GM19035 (cell line): Measurements from ENCODE around the gene ATP8B3.

Experiments
- ATAC-seq: cut with Tn5 transposase; IDR thresholded peaks from one replicate; pipeline ENCODE4 v1.9.1; 2021; ENCODE audit not compliant: unreplicated experiment

ATP8B3 gene, protein sequence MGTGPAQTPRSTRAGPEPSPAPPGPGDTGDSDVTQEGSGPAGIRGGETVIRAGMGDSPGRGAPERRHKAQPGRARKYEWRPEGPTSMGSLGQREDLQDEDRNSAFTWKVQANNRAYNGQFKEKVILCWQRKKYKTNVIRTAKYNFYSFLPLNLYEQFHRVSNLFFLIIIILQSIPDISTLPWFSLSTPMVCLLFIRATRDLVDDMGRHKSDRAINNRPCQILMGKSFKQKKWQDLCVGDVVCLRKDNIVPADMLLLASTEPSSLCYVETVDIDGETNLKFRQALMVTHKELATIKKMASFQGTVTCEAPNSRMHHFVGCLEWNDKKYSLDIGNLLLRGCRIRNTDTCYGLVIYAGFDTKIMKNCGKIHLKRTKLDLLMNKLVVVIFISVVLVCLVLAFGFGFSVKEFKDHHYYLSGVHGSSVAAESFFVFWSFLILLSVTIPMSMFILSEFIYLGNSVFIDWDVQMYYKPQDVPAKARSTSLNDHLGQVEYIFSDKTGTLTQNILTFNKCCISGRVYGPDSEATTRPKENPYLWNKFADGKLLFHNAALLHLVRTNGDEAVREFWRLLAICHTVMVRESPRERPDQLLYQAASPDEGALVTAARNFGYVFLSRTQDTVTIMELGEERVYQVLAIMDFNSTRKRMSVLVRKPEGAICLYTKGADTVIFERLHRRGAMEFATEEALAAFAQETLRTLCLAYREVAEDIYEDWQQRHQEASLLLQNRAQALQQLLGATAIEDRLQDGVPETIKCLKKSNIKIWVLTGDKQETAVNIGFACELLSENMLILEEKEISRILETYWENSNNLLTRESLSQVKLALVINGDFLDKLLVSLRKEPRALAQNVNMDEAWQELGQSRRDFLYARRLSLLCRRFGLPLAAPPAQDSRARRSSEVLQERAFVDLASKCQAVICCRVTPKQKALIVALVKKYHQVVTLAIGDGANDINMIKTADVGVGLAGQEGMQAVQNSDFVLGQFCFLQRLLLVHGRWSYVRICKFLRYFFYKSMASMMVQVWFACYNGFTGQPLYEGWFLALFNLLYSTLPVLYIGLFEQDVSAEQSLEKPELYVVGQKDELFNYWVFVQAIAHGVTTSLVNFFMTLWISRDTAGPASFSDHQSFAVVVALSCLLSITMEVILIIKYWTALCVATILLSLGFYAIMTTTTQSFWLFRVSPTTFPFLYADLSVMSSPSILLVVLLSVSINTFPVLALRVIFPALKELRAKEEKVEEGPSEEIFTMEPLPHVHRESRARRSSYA (N-terminal part only)

GRCh38 chr19:1811942-1812425 is at the start of gene ATP8B3:
Gene ATP8B3, minus strand, starts transcription at chr19:1812276. Its CDS starts 540 bp downstream, at chr19:1811736.
- peak; percentile 23 for ATAC-seq

DNA sequence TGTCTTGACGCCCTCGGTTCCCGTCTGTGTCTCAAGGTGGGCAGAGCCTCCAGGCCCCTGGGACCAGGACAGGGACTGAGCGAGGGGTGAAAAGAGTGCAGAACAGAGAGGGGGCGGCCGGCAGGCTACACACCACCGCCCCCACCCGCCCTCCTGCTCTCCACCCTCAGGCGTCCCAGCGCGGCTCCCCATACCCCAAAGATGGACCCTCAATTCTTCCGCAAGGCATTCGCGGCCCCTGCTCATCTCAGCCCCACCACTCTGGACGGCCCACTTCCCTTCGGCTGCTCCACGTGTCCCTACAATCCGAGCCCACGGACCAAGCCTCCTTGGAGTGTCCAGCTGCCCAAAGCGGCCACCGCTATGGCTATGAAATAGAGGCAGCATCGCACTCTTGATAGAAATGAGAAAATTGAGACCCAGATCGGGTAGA is 49.5 kb upstream of the ATP8B3 start:
- no peak for ATAC-seq

GRCh38 chr19:1860821-1861598 is 48.9 kb upstream of the ATP8B3 start:
- ATAC-seq = no peak

DNA sequence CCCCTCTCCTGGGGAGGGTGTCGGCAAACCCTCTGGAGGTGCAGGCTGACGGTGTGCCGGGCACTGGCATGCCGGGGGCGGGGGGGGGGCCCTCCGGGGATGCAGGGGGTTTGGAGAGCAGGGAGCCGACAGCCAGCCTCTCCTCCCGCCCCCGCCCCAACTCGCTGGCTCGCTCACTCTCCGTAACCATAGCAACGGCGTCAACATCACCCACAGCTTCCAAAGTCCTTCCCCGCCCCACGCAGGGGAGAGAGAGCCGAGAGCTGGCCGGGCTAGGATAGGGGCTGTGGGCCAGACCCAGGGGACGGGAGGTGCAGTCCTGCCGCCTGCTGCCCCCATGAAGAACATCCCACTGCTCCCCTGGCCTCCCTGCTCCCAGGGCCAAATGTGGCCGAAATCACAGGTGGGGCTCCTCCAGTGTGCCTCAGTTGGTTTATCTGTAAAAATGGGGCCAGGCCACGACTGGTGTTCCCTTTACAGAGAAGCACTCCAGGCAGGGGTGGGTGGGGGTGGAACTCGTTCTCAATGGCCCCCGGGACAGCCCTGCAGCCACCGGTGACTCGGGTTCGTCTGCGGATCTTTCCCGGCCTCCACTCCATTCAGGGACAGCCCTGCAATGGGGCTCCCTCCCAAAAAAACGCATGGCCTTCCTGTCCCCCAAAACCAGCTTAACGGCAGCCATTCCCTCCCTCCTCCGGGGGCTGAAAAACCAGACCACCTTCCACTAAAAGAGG is 48.1 kb upstream of the ATP8B3 start:
- no peak for ATAC-seq

- ATAC-seq = no peak
These were observed 47.3 kb upstream of the ATP8B3 start for GRCh38 chr19:1859331-1859781.

DNA sequence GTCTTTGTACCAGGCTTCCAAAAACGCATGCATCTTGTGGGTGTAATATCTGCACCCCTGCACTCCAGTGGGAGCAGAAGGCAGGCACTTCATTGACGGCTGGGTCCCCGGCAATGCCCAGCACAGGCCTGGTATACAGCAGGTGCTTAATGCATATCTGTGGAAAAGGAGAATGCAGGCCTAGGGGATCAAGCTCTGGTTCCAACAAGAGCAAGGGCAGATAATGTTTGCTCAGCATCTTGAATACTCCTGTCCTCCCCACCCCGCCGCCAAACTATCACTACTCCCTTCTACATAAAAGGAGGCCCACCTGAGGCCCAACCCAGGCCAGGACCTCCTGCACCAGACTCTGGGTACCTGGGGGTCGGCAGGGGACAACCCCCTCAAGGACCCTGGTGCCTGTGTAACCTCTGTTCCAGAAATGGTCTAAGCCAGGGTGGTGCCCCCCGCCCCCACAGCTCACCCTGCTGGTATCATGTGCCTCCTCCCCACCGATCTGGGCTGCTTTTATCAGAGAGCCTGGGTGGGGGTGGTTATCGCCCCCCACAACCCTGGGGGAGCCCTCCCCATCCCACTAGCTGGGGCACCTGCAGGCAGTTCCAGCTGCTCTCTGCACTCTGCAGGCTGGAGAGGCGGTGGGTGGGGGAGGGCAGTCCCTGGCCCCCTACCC is 46.5 kb upstream of the ATP8B3 start:
- no peak for ATAC-seq

DNA sequence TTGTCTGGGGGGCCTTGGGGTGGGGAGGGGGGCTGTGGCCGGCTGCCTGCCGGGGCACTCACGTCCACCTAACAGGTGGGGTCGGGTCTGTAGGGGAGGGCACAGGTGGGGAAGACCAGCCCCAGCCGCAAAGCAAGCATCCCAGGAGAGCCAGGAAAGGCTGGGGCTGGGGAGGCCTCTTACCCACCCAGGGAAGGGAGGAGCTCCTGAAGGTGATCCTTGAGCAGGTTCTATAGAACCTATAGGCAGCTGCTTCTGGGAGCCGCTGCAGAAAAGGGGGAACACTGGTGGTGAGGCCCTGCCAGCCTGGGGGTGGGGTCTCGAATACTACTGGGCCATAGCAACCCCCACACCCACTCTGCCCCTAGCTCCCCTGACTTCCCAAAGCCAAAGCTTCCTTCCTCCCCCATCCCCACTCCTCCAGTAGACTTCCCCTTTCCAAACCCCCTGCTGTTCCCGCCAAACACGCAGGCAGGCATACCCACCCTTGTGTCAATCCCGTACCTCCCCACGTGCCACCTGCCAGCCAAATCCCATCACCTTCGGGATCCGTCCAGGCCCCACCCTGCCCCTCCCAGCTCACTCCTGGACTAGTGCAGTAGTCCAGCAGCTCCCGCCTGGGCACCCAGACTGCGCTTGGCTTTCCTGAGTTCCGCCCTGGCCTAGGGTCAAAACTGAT is 45.7 kb upstream of the ATP8B3 start:
- ATAC-seq = no peak

GRCh38 chr19:1856698-1857603 is 44.9 kb upstream of the ATP8B3 start:
- ATAC-seq = no peak

- ATAC-seq = no peak
These were observed 44.2 kb upstream of the ATP8B3 start for GRCh38 chr19:1856345-1856697.

GRCh38 chr19:1855828-1856255 is 43.8 kb upstream of the ATP8B3 start:
- peak; percentile 4 for ATAC-seq

DNA sequence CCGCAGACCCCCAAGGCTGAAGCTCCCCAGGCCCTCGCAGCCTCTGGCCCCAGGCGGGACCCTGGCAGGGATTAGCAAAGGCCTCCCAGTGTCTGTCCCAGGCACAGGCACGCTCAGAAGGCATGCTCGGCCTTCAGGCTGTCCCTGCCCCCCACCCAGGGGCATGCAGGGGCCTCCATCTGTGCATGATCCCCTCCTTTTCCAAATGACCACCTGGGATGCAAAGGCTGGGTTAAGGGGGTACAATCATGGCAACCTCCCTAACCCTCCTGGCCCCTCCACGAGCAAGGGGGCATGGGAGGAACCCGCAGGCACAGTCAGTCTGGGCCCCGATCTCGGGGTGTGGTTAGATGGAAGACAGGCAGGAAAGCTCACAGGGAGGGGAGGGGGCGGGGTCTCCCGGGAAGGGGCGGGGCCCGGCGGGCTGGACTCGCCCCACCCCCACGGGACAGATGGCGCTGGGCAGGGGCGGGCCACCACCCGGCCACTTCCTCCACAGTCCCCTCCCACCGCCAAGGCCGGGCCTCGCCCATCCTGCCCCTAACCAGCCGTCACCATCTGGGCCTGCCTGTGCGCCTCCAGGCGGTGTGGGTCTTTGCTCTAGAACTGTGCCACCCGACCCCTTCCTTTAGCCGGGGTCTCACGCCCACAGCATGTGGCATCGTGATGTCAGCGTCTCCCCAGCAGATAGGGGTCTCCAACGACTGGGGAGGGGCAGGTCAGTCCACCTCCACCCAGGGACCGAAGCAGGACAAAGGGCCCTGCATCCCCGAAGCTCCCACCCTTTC is 43.2 kb upstream of the ATP8B3 start:
- peak; percentile 60 for ATAC-seq

- ATAC-seq = no peak
These were observed 42.5 kb upstream of the ATP8B3 start for GRCh38 chr19:1854542-1855039.

DNA sequence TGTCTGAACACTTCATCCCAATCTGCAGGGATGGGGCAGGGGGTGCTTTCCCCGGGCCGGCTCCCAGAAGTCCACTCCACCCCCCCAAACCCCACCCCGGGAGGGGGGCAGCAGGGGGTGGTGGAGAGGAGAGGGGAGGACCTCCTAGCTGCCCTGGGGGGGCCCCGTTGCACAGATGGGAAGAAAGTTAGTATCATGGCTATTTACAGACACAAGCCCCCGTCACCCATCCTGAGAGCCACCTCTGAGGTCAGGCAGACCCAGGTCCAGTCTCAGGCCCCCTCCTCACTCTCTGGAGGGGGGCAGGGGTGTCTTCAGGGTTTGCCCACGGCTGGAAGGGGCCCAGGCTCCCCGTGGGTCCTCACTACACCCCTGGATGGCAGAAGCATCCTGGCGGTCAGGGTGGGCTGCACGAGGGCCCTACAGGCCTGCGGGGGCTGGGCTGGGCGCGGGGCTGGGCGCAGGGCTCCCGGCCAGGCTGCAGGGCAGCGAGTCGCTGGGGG is 42.0 kb upstream of the ATP8B3 start:
- ATAC-seq = no peak

DNA sequence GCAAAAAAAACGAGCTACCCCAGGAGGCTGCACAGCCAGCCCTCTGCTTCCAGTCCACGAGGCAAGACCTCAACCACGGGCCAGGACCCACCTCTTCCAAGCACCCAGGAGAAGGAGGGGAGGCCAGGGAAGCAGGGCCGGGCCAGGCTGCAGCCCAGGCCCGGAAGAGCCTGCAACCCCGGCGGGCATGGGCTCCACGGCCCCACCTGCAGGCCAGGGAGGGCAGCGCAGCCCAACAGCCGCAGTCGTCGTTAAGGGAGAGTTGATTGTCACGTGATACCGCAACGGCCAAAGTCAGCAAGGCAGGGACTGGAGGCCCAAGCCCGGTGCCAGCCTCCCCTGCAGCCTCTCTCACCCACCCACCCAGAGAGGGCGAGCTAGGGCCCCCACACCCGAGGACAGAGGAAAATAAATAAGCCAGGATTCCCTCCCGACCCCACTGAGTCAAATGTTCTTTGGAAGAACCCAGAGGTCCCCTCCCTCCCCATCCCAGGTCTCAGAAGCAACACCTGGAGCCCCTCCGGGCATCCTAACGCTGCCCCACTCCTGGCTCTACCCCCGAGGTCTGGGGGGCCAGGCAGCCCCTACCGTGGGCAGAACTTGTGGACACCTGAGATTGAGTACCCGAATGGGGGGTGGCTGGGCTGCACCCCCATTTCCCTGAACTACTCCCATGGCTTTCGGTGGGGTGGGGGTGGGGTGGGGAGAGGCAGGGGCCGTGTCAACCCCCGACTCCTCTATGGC is 41.4 kb upstream of the ATP8B3 start:
- ATAC-seq = no peak

- ATAC-seq = no peak
These were observed 40.6 kb upstream of the ATP8B3 start for GRCh38 chr19:1852581-1853128.
